Astrocyte of the spinal cord (primary cell): ENCODE measurements around the gene FNDC7.
A peak's percentile ranks its signal among the peaks of the same experiment; 100 is the strongest.

Experiments used
- DNase-seq: peaks from one replicate; pipeline ENCODE4 v3.0.0; 2011; ENCODE audit warnings: low read depth, low spot score
- H3K4me3 ChIP-seq: 2 replicates; pipeline ENCODE4 v1.5.1; 2011; ENCODE audit warnings: low read depth, mild to moderate bottlenecking, low read length, moderate library complexity
- in situ Hi-C: cut with HindIII; loops from 2 replicates; pipeline ENCODE4 v1.10.0; 2017; ENCODE audit warnings: low sequenced_read_pairs
- TF ChIP-seq, protein P1 (sequence below): IDR thresholded peaks from 2 replicates; pipeline ENCODE4 v1.5.1; 2012; ENCODE audit warnings: low read depth, mild to moderate bottlenecking, low read length, inconsistent platforms

Gene FNDC7

DNA sequence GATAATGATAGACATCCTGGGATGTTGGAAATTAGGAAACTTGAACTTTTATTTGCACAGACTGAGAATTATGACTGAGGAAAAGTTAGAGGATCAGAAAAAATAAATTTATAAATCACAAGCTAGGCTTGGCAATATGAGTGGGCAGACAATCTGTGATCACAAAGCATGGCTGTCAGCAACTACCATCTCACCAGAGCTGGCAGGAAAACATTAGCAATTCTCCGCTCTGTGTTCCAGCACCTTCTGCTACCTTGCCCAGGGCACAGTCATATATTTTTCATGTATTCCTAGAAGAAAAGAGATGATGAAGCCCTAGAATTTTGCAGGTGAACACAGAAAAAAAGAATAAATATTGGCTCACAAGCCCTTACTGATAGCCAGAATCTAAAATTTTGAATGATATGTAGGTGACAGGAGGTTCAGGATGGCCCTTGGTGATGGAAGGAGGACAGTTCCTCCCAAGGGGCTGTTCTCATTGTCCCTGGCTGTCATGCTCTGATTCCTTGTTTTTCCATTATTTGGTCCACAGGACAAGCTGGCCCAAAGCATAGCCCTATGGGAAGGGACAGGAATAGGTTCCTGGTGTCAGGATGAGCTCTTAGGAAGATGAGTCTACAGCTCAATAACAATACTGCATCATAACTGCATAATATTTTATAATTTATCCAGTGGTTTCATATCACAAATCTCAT lies 21.6 kb downstream of the FNDC7 start:
- TF ChIP-seq, protein P1, sequence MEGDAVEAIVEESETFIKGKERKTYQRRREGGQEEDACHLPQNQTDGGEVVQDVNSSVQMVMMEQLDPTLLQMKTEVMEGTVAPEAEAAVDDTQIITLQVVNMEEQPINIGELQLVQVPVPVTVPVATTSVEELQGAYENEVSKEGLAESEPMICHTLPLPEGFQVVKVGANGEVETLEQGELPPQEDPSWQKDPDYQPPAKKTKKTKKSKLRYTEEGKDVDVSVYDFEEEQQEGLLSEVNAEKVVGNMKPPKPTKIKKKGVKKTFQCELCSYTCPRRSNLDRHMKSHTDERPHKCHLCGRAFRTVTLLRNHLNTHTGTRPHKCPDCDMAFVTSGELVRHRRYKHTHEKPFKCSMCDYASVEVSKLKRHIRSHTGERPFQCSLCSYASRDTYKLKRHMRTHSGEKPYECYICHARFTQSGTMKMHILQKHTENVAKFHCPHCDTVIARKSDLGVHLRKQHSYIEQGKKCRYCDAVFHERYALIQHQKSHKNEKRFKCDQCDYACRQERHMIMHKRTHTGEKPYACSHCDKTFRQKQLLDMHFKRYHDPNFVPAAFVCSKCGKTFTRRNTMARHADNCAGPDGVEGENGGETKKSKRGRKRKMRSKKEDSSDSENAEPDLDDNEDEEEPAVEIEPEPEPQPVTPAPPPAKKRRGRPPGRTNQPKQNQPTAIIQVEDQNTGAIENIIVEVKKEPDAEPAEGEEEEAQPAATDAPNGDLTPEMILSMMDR, result no peak
- in situ Hi-C loops, result no loop called here

DNA sequence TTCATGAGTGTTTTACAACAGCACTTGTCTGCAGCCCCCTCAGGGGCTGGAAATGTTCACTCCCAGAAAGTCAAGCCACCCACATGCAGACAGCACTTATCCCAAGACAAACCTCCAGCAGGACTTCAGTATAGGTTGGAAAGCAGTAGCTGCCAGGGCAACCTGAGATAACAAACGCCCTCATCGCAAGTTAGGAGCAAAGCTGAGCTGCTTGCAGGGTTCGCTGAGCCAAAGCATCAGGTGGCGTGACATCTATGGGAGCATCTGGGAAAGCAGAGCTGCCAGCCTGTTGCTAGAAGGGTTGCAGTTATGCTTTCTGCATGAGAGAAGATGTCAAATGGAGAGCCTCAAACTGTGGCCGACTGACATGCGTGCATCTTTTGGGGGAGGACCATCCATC lies 29.5 kb downstream of the FNDC7 start:
- in situ Hi-C loops, result no loop called here
- H3K4me3 ChIP-seq, result no peak overlapping the region
- TF ChIP-seq, protein P1, result no peak
- no peak for DNase-seq

More for the DNA sequence above, 21.6 kb downstream of the FNDC7 start:
- no peak for DNase-seq
- H3K4me3 ChIP-seq, result no peak overlapping the region

DNA sequence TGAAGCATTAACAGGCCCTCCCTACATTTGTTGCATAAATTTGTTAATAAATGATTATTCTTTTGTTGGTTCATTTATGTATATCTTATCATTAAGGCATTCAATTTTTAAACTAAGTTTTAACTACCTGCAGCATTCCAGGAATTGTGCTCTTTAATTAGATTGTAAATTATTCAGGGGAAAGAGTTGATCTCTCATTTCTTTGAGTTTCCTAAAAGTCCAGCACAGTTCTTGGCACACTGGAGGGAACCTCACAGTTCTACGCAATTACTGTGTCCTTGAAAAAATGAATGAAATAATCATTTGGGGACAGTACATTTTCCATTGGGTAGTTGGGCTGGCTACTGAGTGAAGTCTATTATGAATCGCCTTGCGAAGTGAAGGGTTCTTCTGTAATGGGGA lies 33.3 kb downstream of the FNDC7 start:
- no peak overlapping the region for H3K4me3 ChIP-seq
- TF ChIP-seq, protein P1, result no peak
- in situ Hi-C loops, result no loop called here
- no peak for DNase-seq

DNA sequence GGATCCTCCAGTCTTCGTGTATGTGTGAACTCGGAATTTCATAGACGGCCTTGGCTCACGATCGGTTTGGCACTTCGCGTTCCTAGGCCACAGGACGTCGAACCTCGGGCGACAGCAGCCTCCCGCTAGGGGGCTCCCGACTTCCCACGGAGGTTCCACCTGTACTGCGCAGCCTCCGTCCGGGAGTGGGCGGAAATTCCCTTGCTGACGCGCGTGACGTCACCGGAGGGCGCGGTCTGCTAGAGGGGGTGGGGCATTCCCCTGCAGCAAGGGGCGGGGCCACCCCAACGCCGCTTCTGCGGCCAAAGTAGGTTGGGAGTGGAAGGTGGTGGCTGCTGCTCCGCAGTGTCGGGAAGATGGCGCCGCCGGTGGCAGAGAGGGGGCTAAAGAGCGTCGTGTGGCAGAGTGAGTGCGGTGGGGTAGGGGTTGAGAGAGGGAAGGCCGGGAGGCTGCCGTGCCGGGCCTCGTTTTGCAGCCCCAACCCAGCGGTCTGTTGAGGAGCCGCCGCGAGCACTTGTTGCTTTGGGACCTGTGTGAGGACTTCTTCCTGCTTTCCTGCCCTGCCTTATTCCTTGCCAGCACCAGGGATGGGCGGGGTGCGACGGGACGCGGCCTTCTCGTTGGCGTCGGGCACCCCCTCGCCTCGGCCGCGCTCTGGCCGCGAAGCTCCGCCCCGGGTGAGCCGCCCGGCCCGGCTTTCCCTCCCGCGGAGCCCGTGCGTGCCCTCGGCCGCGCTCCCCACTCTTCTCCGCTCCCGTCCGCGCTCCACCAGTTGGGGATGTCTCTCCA lies 33.9 kb downstream of the FNDC7 start, which contains the start of gene STXBP3:
STXBP3 (plus strand) TSS at position 293 of the 789 bp plus-strand sequence; CDS start at position 357, 64 bp downstream.
- H3K4me3 ChIP-seq, result peak within 1 kb of the TSS; percentile 92
- DNase-seq, result peak; percentile 98
- in situ Hi-C loops, result no loop called here
- TF ChIP-seq, protein P1, result peak; percentile 98

DNA sequence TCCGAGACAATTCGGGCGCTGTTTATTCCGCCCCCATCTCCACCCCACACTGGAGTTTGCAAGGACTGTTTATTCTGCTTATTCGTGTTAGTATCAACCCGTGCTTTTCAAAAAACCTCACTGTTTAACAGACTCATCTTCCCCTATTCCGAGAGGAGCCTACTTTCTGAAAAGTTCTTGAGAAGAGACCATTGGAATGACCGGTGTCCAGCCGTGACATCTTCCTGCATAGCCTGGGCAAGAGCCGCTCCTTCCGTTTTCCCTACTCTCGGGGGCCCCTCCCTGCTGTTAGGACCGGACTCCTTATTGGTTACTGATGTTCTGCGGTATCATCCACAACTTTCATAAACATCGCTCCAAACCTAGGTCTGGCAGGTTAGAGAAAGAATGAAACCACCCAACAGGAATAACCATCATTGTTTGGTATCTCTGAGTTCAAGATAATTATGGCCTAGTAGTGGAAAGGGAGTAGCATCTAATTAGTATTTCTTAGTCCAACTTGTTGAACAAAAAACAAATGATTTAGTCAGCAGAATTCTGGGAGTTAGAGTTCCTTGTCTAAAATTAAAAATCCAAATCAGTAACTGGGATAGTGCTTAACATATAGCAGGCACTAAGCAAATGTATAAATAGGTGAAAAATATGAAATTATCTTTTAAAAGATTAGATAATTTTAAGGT lies 34.6 kb downstream of the FNDC7 start:
- DNase-seq, result peak; percentile 89
- TF ChIP-seq, protein P1, result no peak
- peak overlapping the region; percentile 92 for H3K4me3 ChIP-seq
- in situ Hi-C loops, result no loop called here

DNA sequence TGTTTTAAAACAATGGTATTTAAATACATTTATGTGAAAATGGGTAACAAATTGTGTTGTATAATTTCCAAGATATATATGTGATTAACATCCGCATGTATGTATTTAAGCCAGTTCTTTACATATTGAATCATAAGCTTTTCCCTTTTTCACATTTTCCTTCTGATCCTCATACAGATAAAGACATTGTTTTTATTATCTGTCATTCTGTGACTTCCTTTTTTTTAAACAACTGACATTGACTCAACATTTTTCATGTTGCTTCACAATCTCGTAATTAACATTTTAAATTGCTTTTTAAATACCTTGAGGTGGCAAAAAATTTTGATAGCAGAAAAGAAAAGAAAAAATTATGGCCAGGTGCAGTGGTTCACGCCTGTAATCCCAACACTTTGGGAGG lies 35.2 kb downstream of the FNDC7 start:
- in situ Hi-C loops, result no loop called here
- TF ChIP-seq, protein P1, result no peak
- H3K4me3 ChIP-seq, result peak overlapping the region; percentile 92
- DNase-seq, result no peak
